HG03135 (cell line): ENCODE data around the gene NUCB1.

Experiments
- ATAC-seq: cut with Tn5 transposase; IDR thresholded peaks from one replicate; pipeline ENCODE4 v1.9.1; 2021; ENCODE audit warnings: mild to moderate bottlenecking, moderate library complexity; ENCODE audit not compliant: unreplicated experiment

NUCB1 gene

GRCh38 chr19:48961051-48961649, 61.0 kb downstream of the NUCB1 start:
- ATAC-seq = no peak

GRCh38 chr19:48961673-48962028, 61.5 kb downstream of the NUCB1 start:
- ATAC-seq = no peak

DNA sequence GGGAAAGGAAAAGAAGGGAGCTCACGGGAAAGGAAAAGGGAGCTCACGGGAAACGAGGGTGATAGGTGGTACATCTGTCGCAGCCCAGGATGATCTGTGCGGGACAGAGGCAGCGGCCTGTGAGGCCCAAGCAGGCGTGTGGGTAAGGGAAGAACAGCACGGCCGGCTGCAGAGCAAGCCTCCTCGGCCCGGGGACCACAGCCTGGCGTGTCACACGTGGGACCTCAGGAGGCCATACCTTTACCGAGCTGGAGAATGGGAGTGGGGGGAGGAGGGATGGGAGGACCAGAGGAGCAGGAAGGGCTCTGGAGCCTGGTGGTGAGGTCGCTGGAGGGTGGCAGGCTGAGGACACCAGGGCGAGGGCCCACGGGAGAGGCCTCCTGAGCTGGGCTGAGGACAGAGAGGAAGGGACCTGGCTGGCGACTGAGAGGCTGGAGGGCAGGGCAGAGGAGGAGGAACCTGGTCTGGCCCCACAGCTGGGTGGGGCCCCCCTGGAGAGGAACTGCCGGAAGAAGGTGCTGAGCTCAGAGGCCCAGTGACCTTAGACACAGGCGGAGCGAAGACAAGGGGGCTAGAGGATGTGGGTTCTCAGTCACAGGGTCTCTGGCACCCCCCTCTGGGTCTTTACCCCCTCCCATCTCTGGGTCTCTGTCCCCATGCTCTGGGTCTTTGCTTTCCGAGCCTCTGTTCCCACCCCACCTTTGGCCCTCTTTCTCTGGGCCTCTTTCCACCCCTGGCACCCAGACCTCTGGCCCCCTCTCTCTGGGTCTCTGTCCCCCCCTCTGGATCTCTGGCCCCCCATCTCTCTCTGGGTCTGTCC, 62.1 kb downstream of the NUCB1 start:
- ATAC-seq = peak; percentile 34

GRCh38 chr19:48962849-48963165, 62.7 kb downstream of the NUCB1 start:
- ATAC-seq = no peak

- no peak for ATAC-seq
These were observed 63.5 kb downstream of the NUCB1 start for GRCh38 chr19:48963371-48964204.

DNA sequence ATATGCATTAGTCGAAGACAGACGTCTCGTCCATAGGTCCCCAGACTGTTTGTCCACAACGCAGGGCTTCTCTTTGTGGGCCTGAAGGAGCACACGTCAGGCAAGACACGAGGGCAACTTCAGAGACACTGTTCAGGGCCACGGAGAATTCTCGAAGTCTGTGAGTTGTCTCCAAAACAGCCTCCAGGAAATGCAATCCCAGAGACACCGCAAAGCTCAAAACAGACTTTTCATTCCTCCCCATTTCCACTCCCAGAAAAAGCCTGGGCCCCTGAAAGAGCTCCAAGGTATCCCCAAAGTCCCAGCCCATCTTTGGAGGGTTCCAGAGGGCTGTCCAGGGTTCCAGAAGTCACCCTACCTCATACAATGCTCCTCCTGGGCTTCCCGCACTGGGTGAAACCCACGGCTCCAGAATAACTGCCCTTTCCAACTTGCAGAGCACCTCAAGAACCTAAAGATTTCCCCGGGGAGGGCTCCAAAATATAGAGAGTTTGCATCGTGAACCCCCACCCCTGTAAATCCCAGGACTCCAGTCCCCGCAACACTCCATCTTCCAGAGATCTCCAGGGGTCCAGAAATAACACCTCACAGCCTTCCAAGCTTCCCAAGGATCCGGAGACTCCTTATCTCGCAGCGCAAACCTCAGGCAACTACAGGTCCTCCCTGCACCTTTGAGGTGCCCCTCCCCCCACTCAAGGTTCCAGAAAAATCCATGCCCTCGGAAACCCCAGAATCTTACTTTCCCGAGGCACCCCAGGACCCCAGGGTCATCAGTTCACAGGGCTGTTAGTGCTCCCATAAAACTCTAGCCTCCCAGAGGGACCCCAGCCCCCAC, 64.3 kb downstream of the NUCB1 start:
- no peak for ATAC-seq

GRCh38 chr19:48965040-48965805, 65.1 kb downstream of the NUCB1 start, which contains the start of gene FTL:
FTL (plus strand) TSS chr19:48965309; CDS start chr19:48965508, 199 bp downstream.
- ATAC-seq = peak; percentile 48

DNA sequence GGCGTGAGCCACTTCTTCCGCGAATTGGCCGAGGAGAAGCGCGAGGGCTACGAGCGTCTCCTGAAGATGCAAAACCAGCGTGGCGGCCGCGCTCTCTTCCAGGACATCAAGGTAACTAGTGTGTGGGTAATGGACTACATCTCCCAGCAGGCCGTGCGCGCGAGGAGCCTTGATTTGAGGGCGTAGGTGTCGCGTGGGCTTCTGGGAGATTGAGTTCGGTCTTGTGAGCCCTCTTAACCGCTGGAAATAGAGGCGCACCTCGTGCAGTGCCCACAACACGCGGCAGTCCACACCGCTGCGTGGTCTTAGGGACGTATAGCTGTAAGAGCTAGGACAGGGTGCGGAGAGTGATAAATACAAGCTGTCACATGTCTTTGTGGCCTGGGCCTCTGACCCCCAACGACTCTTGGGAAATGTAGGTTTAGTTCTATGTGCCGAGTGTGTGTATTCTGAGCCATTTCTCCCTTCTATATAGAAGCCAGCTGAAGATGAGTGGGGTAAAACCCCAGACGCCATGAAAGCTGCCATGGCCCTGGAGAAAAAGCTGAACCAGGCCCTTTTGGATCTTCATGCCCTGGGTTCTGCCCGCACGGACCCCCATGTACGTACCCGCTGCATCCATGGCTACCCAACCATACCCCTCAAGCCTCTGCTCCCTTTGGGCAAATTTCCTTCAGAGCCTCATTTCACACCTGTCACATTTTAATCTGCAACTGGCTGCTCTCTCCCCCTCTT, 65.9 kb downstream of the NUCB1 start:
- ATAC-seq = peak; percentile 27

GRCh38 chr19:48966541-48967345, 66.6 kb downstream of the NUCB1 start:
- ATAC-seq = no peak

DNA sequence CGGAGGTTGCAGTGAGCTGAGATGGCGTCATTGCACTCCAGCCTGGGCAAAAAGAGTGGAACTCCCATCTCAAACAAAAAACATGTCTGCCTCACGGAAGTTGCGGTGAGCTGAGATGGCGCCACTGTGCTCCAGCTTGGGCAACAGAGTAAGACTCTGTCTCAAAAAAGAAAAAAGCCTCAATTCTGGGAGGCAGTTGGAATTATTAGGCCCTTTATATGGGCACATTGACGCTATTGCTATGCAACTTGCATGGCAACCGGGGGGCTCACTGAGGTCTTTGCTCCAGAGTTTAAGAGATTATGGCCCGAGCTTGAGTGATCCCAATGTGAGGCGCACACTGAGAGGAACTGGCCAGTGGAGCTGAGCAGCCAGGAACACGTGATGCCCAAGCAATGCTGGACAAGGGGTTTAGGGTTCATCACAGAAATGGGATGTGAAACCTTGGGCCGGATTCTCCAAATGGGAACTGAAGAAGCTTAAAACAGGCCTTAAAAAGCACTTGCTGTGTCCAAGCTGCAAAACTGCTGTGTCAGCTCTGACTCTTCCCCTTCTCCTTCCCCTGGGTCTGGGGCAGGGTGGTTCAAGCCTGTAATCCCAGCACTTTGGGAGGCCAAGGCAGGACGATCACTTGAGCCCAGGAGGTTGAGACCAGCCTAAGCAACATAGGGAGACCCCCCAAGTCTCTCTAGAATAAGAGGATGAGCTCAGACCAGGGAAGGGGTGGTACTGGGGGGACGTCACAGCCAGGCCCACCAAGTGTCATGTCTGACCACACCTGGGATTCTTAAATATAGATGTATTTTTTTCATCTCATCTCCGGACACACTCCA, 67.5 kb downstream of the NUCB1 start:
- ATAC-seq = no peak

- ATAC-seq = no peak
These were observed 68.1 kb downstream of the NUCB1 start for GRCh38 chr19:48968179-48968661.

GRCh38 chr19:48968813-48969218, 68.7 kb downstream of the NUCB1 start:
- no peak for ATAC-seq

- ATAC-seq = no peak
These were observed 69.4 kb downstream of the NUCB1 start for GRCh38 chr19:48969276-48970138.

- ATAC-seq = no peak
These were observed 70.1 kb downstream of the NUCB1 start for GRCh38 chr19:48970139-48970766.

GRCh38 chr19:48970923-48971395, 70.8 kb downstream of the NUCB1 start:
- ATAC-seq = no peak
